ENCODE results near the gene OR10A3. TPM values are rescaled to one million over a fixed set of nuclear protein-coding genes. Genes with fewer than 3 reads are reported as not detected.

The OR10A3 gene
- total and polyA plus RNA-seq, 3 donors from 2014 or later: 0.25 TPM; not detected in 2

DNA sequence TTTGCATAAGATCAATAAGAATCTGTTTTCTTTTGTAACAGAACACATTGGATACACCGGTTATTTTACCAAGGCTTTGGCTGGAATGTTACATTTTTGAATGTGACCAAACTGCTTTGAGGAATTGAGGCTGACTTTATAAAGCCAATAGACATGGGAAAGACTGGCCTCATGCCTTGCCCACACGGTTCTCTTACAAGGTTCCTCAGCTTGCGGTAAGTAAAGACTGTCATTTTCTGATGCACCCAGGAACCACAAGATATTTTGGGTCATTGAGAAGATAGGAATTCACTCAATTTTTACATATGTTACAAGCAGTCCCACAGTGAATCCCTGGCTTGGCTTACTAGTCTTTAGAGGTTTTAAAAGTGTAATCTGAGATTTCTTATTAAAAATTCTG is 34.4 kb downstream of the OR10A3 start:
- no peak overlapping the region for H3K27ac ChIP-seq
- H3K27me3 ChIP-seq: no peaks in the 10 kb centered on the region
- no peak for DNase-seq
- no peaks in the 10 kb centered on the region for H3K36me3 ChIP-seq (ENCODE audit: low read depth, missing control alignments)
- intact Hi-C loops (cut with DNase I; ENCODE audit: low total_unique reads): no loop called here
- H3K4me1 ChIP-seq: peaks cover 3% of the 10 kb centered on the region
- H3K4me3 ChIP-seq: no peak overlapping the region
- H3K9me3 ChIP-seq: no peaks in the 10 kb centered on the region
- 37 to 40% methylated on average over 3 of the region's 3 CpGs for WGBS, 2 donors
- no peak for TF ChIP-seq POLR2A (IDR thresholded peaks at IDR 0.05)
- TF ChIP-seq, protein P1, sequence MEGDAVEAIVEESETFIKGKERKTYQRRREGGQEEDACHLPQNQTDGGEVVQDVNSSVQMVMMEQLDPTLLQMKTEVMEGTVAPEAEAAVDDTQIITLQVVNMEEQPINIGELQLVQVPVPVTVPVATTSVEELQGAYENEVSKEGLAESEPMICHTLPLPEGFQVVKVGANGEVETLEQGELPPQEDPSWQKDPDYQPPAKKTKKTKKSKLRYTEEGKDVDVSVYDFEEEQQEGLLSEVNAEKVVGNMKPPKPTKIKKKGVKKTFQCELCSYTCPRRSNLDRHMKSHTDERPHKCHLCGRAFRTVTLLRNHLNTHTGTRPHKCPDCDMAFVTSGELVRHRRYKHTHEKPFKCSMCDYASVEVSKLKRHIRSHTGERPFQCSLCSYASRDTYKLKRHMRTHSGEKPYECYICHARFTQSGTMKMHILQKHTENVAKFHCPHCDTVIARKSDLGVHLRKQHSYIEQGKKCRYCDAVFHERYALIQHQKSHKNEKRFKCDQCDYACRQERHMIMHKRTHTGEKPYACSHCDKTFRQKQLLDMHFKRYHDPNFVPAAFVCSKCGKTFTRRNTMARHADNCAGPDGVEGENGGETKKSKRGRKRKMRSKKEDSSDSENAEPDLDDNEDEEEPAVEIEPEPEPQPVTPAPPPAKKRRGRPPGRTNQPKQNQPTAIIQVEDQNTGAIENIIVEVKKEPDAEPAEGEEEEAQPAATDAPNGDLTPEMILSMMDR (IDR thresholded peaks at IDR 0.05): no peak

DNA sequence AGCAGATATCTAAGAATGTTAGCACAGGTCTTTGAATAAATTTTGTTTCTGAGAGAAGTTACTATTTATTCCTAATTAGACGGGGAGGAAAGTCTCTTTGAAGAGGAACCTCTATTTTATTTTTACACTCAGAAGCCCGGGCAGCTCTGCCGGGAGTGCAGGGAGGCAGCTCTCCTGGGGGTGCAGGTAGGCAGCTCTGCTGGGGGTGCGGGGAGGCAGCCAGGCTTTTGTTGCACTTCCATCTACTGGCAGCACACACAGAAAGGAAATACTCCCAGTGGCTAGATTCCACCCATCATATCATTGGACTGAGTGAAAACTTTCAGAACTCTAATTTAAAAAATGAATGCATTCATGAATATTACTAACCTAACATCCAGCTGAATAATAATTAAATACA is 35.0 kb downstream of the OR10A3 start:
- TF ChIP-seq, protein P1 (IDR thresholded peaks at IDR 0.05): no peak
- TF ChIP-seq POLR2A (IDR thresholded peaks at IDR 0.05): no peak
- Histone ChIP-seq H3K4me1 (peaks cover 3% of the 10 kb centered on the region), H3K9me3 (no peaks in the 10 kb centered on the region), H3K27ac (no peak overlapping the region), H3K27me3 (no peaks in the 10 kb centered on the region), H3K4me3 (no peak overlapping the region), H3K36me3 (ENCODE audit: low read depth, missing control alignments) (no peaks in the 10 kb centered on the region)
- intact Hi-C loops (cut with DNase I; ENCODE audit: low total_unique reads): no loop called here
- no peak for DNase-seq
- WGBS, 2 donors: 15 to 22% methylated on average over 4 of the region's 4 CpGs

DNA sequence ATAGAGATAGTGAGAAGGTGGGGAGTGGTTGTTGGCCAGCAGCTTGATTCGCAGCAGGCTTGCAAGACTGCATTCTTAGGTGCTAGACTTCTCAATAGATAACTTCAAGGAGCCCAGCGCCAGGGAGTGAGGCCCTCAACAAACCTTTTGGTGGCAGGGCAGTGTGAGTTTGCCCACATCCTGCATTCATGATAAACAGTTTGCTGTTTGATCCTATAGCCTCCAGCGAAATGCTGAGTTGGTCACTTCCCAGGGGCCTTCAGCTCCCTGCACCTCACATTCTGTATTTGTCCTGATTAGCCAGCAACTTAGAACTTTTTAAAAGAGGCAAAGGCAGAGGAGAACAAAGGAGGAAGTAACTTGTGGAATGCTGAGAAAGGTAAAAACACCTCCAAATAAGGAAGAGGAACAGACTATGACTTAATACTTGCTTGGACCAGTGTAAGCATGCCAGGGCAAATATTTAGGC is 35.5 kb downstream of the OR10A3 start:
- H3K27me3 ChIP-seq: no peaks in the 10 kb centered on the region
- intact Hi-C loops (cut with DNase I; ENCODE audit: low total_unique reads): no loop called here
- TF ChIP-seq POLR2A (IDR thresholded peaks at IDR 0.05): no peak
- TF ChIP-seq, protein P1 (IDR thresholded peaks at IDR 0.05): no peak
- no peaks in the 10 kb centered on the region for H3K36me3 ChIP-seq (ENCODE audit: low read depth, missing control alignments)
- H3K4me3 ChIP-seq: no peak overlapping the region
- DNase-seq: no peak
- H3K27ac ChIP-seq: no peak overlapping the region
- peaks cover 3% of the 10 kb centered on the region for H3K4me1 ChIP-seq
- H3K9me3 ChIP-seq: no peaks in the 10 kb centered on the region
- 41 to 50% methylated on average over 1 to 3 of the region's 3 CpGs for WGBS, 2 donors

DNA sequence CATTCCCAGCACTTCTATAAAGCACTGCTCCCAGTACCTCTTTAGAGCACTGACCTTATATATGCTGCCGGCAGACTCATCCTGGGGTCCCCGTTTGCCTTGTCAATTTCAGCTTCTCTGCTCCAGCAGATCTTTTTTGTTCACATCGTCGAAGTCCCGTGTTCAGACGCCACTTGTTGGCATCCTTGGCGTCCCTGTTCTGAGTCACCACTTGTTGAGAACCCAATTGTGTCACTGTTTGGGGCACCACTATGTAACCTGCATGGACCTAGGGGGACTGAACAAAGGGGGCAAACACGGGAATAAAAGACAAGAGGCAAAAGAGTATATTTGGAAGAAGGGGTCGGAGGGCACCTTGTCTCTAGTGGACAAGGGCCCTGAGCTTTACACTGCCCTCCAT is 36.0 kb downstream of the OR10A3 start:
- whole genome bisulfite sequencing, 2 donors: 69 to 70% methylated on average over 9 of the region's 9 CpGs
- H3K4me1 ChIP-seq: peaks cover 3% of the 10 kb centered on the region
- peak overlapping the region in 1 of 2 donors; percentile 11 for H3K27ac ChIP-seq
- H3K4me3 ChIP-seq: no peak overlapping the region
- no peaks in the 10 kb centered on the region for H3K27me3 ChIP-seq
- no peaks in the 10 kb centered on the region for H3K9me3 ChIP-seq
- TF ChIP-seq, protein P1 (IDR thresholded peaks at IDR 0.05): no peak
- no peak for TF ChIP-seq POLR2A (IDR thresholded peaks at IDR 0.05)
- DNase-seq: no peak
- H3K36me3 ChIP-seq (ENCODE audit: low read depth, missing control alignments): no peaks in the 10 kb centered on the region
- intact Hi-C loops (cut with DNase I; ENCODE audit: low total_unique reads): no loop called here

DNA sequence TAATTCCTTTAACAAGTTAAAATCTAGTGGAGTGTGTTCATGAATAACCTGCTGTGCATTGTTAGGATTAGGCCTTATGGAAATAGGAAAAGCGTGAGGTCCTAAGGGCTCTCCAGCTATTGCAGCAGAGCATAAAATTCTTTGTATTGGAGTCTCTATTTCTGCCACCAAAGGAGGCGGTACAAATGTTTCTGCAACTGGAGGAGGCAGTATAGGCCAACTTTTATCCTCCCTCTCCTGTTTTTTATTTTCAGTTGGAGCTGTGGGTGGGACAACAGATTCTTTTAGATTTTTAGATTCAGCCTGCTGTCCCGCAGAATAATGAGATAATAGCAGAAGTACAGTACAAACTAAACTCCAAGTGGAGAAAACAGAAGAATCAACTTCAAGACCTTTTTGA is 36.6 kb downstream of the OR10A3 start:
- 49 to 64% methylated on average over 3 of the region's 3 CpGs for WGBS, 2 donors
- intact Hi-C loops (cut with DNase I; ENCODE audit: low total_unique reads): no loop called here
- no peak overlapping the region for H3K4me3 ChIP-seq
- H3K36me3 ChIP-seq (ENCODE audit: low read depth, missing control alignments): no peaks in the 10 kb centered on the region
- no peaks in the 10 kb centered on the region for H3K9me3 ChIP-seq
- H3K4me1 ChIP-seq: peaks cover 3% of the 10 kb centered on the region
- no peak for DNase-seq
- TF ChIP-seq POLR2A (IDR thresholded peaks at IDR 0.05): no peak
- TF ChIP-seq, protein P1 (IDR thresholded peaks at IDR 0.05): no peak
- no peaks in the 10 kb centered on the region for H3K27me3 ChIP-seq
- H3K27ac ChIP-seq: no peak overlapping the region
